HepG2 (cell line): ENCODE results near the gene SH2D5. TPM values are rescaled to one million over a fixed set of nuclear protein-coding genes. Genes with fewer than 3 reads are reported as not detected.

Experiments used
- AGO1 ChIP-seq: fragments of 200-400 bp; formaldehyde crosslinking; IDR thresholded peaks from 2 replicates; pipeline ENCODE4 v1.6.1; 2017; ENCODE audit warnings: mild to moderate bottlenecking, low read depth, low read length, moderate library complexity; ENCODE audit not compliant: poor library complexity, severe bottlenecking
- FOXP1 ChIP-seq, 2 experiments: fragments of 450-650 bp in 1 of 2; IDR thresholded peaks; 2 replicates each; pipeline ENCODE4 v1.6.1; 2017 to 2018; ENCODE audit warnings: antibody characterized with exemption in 1 of 2
- HOXA5 ChIP-seq: sonication (generic); formaldehyde crosslinking; IDR thresholded peaks from 2 replicates; pipeline ENCODE4 v1.4.0; 2020; ENCODE audit warnings: missing genetic modification reagents
- ISL2 ChIP-seq: sonication (generic); formaldehyde crosslinking; IDR thresholded peaks from 2 replicates; pipeline ENCODE4 v1.5.0; 2020; ENCODE audit warnings: missing genetic modification reagents
- JUNB ChIP-seq: sonication (generic); formaldehyde crosslinking; IDR thresholded peaks from 2 replicates; pipeline ENCODE4 v1.8.0; 2022; ENCODE audit warnings: missing genetic modification reagents, mild to moderate bottlenecking, borderline replicate concordance
- KLF11 ChIP-seq: IDR thresholded peaks from 2 replicates; pipeline ENCODE4 v1.6.1; 2016; ENCODE audit warnings: missing compliant biosample characterization
- MED13 ChIP-seq: sonication (generic); formaldehyde crosslinking; IDR thresholded peaks from 2 replicates; pipeline ENCODE4 v1.5.0; 2020; ENCODE audit warnings: missing genetic modification reagents
- RXRA ChIP-seq: sonication (generic); formaldehyde crosslinking; IDR thresholded peaks from 2 replicates; pipeline ENCODE4 v1.5.1; 2020; ENCODE audit warnings: missing genetic modification reagents
- RXRB ChIP-seq: IDR thresholded peaks from 2 replicates; pipeline ENCODE4 v1.6.1; 2016; ENCODE audit warnings: borderline replicate concordance, missing genetic modification reagents, missing compliant biosample characterization
- SALL1 ChIP-seq: sonication (generic); formaldehyde crosslinking; IDR thresholded peaks from 2 replicates; pipeline ENCODE4 v1.8.0; 2022; ENCODE audit warnings: mild to moderate bottlenecking, missing genetic modification reagents
- SKI ChIP-seq: fragments of 450-650 bp; IDR thresholded peaks from one replicate; pipeline ENCODE4 v1.6.1; 2018; ENCODE audit warnings: mild to moderate bottlenecking; ENCODE audit not compliant: partially characterized antibody
- SRSF1 ChIP-seq: fragments of 200-400 bp; formaldehyde crosslinking; optimal IDR thresholded peaks from 2 replicates; pipeline ENCODE3; 2017; ENCODE audit warnings: mild to moderate bottlenecking, low read depth, low read length, moderate library complexity
- ZFP90 ChIP-seq: sonication (generic); formaldehyde crosslinking; IDR thresholded peaks from 2 replicates; pipeline ENCODE4 v1.8.0; 2022; ENCODE audit warnings: missing genetic modification reagents, mild to moderate bottlenecking, inconsistent platforms, borderline replicate concordance
- ZNF292 ChIP-seq: sonication (generic); formaldehyde crosslinking; IDR thresholded peaks from 2 replicates; pipeline ENCODE4 v1.8.1; 2022; ENCODE audit warnings: mild to moderate bottlenecking, low read depth, missing genetic modification reagents, borderline replicate concordance
- ZNF451 ChIP-seq: sonication (generic); formaldehyde crosslinking; IDR thresholded peaks from 2 replicates; pipeline ENCODE4 v1.5.0; 2020; ENCODE audit warnings: mild to moderate bottlenecking, missing genetic modification reagents
- ZNF552 ChIP-seq: sonication (generic); formaldehyde crosslinking; IDR thresholded peaks from 2 replicates; pipeline ENCODE4 v1.9.0; 2022; ENCODE audit warnings: missing genetic modification reagents, mild to moderate bottlenecking, borderline replicate concordance
- ZNF720 ChIP-seq: sonication (generic); formaldehyde crosslinking; IDR thresholded peaks from 2 replicates; pipeline ENCODE4 v1.4.0; 2020; ENCODE audit warnings: missing genetic modification reagents
- ZNF792 ChIP-seq: IDR thresholded peaks from 2 replicates; pipeline ENCODE4 v1.6.1; 2016
- ZSCAN29 ChIP-seq: sonication (generic); formaldehyde crosslinking; conservative IDR thresholded peaks from 2 replicates; pipeline ENCODE4 v1.4.0; 2020; ENCODE audit warnings: mild to moderate bottlenecking, missing genetic modification reagents
- polyA plus RNA-seq, 8 experiments: library from polyadenylated mRNA; depleted of rRNA in 3 of 8; stranded (reverse) in 7 of 8; unstranded in 1 of 8; fragments of >200 nt; fragmentation: Illumina TruSeq in 4 of 8; extraction: Trizol in 4 of 8; gene quantifications; 2 replicates each; pipeline versions ENCODE4 v1.2.1 to v1.2.3, GENCODE V29; 2011 to 2016; ENCODE audit warnings: low read depth in 4 of 8, missing spikeins in 1 of 8, mixed read lengths in 1 of 8; ENCODE audit not compliant: insufficient read depth in 1 of 8
- total RNA-seq, 5 experiments: library from RNA; depleted of rRNA; stranded (reverse); fragments of >200 nt; fragmentation: Illumina TruSeq; extraction: Trizol; gene quantifications; 2 replicates each; pipeline ENCODE4 v1.2.3, GENCODE V29; 2016; ENCODE audit warnings: low read depth in 1 of 5
- TF ChIP-seq, protein P1 (sequence below): sonication (generic); formaldehyde crosslinking; IDR thresholded peaks from 2 replicates; pipeline ENCODE4 v1.4.0; 2020; ENCODE audit warnings: missing genetic modification reagents
- TF ChIP-seq, protein P2 (sequence below): sonication (generic); formaldehyde crosslinking; IDR thresholded peaks from 2 replicates; pipeline ENCODE4 v1.8.1; 2023; ENCODE audit warnings: missing genetic modification reagents, mild to moderate bottlenecking, borderline replicate concordance
- TF ChIP-seq, protein P3 (sequence below): sonication (generic); formaldehyde crosslinking; IDR thresholded peaks from 2 replicates; pipeline ENCODE4 v1.4.0; 2020; ENCODE audit warnings: mild to moderate bottlenecking, missing genetic modification reagents
- TF ChIP-seq, protein P4 (sequence below): sonication (generic); formaldehyde crosslinking; IDR thresholded peaks from 2 replicates; pipeline ENCODE4 v1.4.0; 2020; ENCODE audit warnings: mild to moderate bottlenecking, missing genetic modification reagents, borderline replicate concordance
- TF ChIP-seq, protein P5 (sequence below): sonication (generic); formaldehyde crosslinking; IDR thresholded peaks from 2 replicates; pipeline ENCODE4 v1.4.0; 2020; ENCODE audit warnings: missing genetic modification reagents

SH2D5 gene
- total and polyA plus RNA-seq, 2 of the 13 experiments (the other 11 are each of a cell fraction or from before 2014, with no cell fraction given) = 1.2 to 3.4 TPM

DNA sequence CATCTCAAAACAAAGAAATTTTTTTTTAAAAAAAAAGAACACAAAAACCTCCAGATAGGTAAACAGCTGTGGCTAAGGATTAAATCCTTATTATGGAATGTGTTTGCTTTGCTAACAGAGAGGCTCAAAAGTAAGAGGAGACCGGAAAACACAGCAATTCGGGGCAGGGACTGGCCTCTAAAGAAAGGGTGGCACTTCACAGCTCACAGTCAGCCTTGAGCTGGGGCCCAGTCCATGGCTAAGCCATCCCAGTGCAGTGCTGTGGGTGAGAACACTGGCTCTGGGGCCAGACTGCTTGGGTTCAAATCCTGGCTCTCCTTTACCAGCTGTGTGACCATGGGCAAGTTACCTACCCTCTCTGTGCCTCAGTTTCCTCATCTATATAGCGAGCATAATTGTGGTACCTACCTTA, 42.9 kb downstream of the SH2D5 start (continued):
- no peak for TF ChIP-seq ZNF451 (CRISPR knock-in tag)
- TF ChIP-seq MED13 = no peak
- no peak for TF ChIP-seq ZSCAN29 (CRISPR knock-in tag)
- TF ChIP-seq, protein P1, sequence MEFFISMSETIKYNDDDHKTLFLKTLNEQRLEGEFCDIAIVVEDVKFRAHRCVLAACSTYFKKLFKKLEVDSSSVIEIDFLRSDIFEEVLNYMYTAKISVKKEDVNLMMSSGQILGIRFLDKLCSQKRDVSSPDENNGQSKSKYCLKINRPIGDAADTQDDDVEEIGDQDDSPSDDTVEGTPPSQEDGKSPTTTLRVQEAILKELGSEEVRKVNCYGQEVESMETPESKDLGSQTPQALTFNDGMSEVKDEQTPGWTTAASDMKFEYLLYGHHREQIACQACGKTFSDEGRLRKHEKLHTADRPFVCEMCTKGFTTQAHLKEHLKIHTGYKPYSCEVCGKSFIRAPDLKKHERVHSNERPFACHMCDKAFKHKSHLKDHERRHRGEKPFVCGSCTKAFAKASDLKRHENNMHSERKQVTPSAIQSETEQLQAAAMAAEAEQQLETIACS = no peak
- TF ChIP-seq AGO1 = no peak
- TF ChIP-seq ZNF552 (CRISPR knock-in tag) = no peak
- TF ChIP-seq RXRB (CRISPR knock-in tag) = no peak
- TF ChIP-seq KLF11 = no peak
- TF ChIP-seq ZNF792 (CRISPR knock-in tag) = 0 out of 2 replicates have a peak, but pooled peaks have one; percentile 25
- TF ChIP-seq, protein P2, sequence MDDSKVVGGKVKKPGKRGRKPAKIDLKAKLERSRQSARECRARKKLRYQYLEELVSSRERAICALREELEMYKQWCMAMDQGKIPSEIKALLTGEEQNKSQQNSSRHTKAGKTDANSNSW (CRISPR knock-in tag) = no peak
- TF ChIP-seq ZFP90 (CRISPR knock-in tag) = no peak
- no peak for TF ChIP-seq RXRA
- TF ChIP-seq FOXP1 (IDR thresholded peaks at IDR 0.05) = no peak
- peak; percentile 34; the same call in 1 of the 2 replicates for TF ChIP-seq FOXP1 (CRISPR knock-in tag; IDR thresholded peaks at IDR 0.05)
- TF ChIP-seq, protein P3, sequence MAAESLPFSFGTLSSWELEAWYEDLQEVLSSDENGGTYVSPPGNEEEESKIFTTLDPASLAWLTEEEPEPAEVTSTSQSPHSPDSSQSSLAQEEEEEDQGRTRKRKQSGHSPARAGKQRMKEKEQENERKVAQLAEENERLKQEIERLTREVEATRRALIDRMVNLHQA (CRISPR knock-in tag) = no peak
- TF ChIP-seq SALL1 (CRISPR knock-in tag) = 0 out of 2 replicates have a peak, but pooled peaks have one; percentile 23
- TF ChIP-seq HOXA5 (CRISPR knock-in tag) = no peak
- TF ChIP-seq, protein P4, sequence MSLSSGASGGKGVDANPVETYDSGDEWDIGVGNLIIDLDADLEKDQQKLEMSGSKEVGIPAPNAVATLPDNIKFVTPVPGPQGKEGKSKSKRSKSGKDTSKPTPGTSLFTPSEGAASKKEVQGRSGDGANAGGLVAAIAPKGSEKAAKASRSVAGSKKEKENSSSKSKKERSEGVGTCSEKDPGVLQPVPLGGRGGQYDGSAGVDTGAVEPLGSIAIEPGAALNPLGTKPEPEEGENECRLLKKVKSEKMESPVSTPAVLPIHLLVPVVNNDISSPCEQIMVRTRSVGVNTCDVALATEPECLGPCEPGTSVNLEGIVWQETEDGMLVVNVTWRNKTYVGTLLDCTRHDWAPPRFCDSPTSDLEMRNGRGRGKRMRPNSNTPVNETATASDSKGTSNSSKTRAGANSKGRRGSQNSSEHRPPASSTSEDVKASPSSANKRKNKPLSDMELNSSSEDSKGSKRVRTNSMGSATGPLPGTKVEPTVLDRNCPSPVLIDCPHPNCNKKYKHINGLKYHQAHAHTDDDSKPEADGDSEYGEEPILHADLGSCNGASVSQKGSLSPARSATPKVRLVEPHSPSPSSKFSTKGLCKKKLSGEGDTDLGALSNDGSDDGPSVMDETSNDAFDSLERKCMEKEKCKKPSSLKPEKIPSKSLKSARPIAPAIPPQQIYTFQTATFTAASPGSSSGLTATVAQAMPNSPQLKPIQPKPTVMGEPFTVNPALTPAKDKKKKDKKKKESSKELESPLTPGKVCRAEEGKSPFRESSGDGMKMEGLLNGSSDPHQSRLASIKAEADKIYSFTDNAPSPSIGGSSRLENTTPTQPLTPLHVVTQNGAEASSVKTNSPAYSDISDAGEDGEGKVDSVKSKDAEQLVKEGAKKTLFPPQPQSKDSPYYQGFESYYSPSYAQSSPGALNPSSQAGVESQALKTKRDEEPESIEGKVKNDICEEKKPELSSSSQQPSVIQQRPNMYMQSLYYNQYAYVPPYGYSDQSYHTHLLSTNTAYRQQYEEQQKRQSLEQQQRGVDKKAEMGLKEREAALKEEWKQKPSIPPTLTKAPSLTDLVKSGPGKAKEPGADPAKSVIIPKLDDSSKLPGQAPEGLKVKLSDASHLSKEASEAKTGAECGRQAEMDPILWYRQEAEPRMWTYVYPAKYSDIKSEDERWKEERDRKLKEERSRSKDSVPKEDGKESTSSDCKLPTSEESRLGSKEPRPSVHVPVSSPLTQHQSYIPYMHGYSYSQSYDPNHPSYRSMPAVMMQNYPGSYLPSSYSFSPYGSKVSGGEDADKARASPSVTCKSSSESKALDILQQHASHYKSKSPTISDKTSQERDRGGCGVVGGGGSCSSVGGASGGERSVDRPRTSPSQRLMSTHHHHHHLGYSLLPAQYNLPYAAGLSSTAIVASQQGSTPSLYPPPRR (CRISPR knock-in tag) = peak; percentile 14; the same call in 1 of the 2 replicates
- no peak for TF ChIP-seq SKI
- no peak for TF ChIP-seq ZNF720
- TF ChIP-seq, protein P5, sequence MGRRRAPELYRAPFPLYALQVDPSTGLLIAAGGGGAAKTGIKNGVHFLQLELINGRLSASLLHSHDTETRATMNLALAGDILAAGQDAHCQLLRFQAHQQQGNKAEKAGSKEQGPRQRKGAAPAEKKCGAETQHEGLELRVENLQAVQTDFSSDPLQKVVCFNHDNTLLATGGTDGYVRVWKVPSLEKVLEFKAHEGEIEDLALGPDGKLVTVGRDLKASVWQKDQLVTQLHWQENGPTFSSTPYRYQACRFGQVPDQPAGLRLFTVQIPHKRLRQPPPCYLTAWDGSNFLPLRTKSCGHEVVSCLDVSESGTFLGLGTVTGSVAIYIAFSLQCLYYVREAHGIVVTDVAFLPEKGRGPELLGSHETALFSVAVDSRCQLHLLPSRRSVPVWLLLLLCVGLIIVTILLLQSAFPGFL (CRISPR knock-in tag) = no peak
- TF ChIP-seq ISL2 (CRISPR knock-in tag) = no peak
- TF ChIP-seq SRSF1 = no peak
- no peak for TF ChIP-seq JUNB (CRISPR knock-in tag)
- TF ChIP-seq ZNF292 (CRISPR knock-in tag) = no peak
